ENCODE data around the gene BICDL2. TPM values are rescaled to one million over a fixed set of nuclear protein-coding genes. Genes with fewer than 3 reads are reported as not detected.
"Not testable (repeated sequence)": the region's sequence is repeated elsewhere in the genome, so short reads cannot be mapped to it uniquely, and the experiment has no call there.

The BICDL2 gene
- total and polyA plus RNA-seq, 2 donors (not counting 3 experiments of a cell fraction or from before 2014, with no cell fraction given) = not detected

GRCh38 chr16:3076577-3076976 is 39.8 kb upstream of the BICDL2 start:
- Histone ChIP-seq H3K27ac (ENCODE audit: insufficient read depth, low read depth, low read length) (no peak overlapping the region), H3K4me3 (replicated peaks in 1 of 3; ENCODE audit: insufficient read depth in 1 of 3, low read depth in 1 of 3, low read length in 3 of 3) (no peak overlapping the region), H3K9me3 (replicated peaks; ENCODE audit: control insufficient read depth, insufficient read depth, low read length) (no peaks in the 10 kb centered on the region), H2AFZ (ENCODE audit: low read depth, low read length) (no peak overlapping the region), H3K4me1 (ENCODE audit: control insufficient read depth, extremely low read depth, insufficient read depth, low read length) (no peaks in the 10 kb centered on the region), H3K27me3 (ENCODE audit: control insufficient read depth in 2 of 2, insufficient read depth in 2 of 2, low read length in 2 of 2) (peaks cover 0 to 2% of the 10 kb centered on the region in 2 experiments), H3K9me1 (replicated peaks; ENCODE audit: control insufficient read depth, extremely low read depth, insufficient read depth, low read length) (no peaks in the 10 kb centered on the region), H4K20me1 (replicated peaks; ENCODE audit: control insufficient read depth, extremely low read depth, insufficient read depth, low read length) (no peaks in the 10 kb centered on the region), H3K4me2 (ENCODE audit: insufficient read depth, low read length) (no peak overlapping the region), H3K36me3 (ENCODE audit: control insufficient read depth in 2 of 2, extremely low read depth in 1 of 2, insufficient read depth in 2 of 2, low read length in 2 of 2) (no peaks in the 10 kb centered on the region), H3K79me2 (ENCODE audit: control insufficient read depth, insufficient read depth, low read length) (no peaks in the 10 kb centered on the region), H3K9ac (replicated peaks; ENCODE audit: extremely low read depth, insufficient read depth, low read length) (no peak overlapping the region)
- BruUV-seq (replicated peaks) = no TSS peak
- dilution Hi-C loops (cut with MboI; ENCODE audit: extremely low pct_ligation_motif_present, low sequenced_read_pairs) = no loop called here
- CTCF ChIA-PET = interaction anchor here (1.0 to 2.1 kb wide), 3 partner anchors 17 to 45 kb away, joined by 3 to 7 read pairs (median 5); no protein-coding TSS in a partner anchor
- DNase-seq (ENCODE audit: low read depth, low spot score) (no peak), FAIRE-seq (no peak)
- POLR2A ChIA-PET = no interaction called here
- TF ChIP-seq GATA2 (IDR thresholded peaks at IDR 0.05; ENCODE audit: insufficient read depth, insufficient read length, low read depth, low read length) (no peak), POLR2A (IDR thresholded peaks at IDR 0.05; ENCODE audit: low read depth, low read length) (no peak), FOS (IDR thresholded peaks at IDR 0.05; ENCODE audit: borderline replicate concordance, insufficient read depth, low read length) (no peak), CTCF (IDR thresholded peaks at IDR 0.05; ENCODE audit: extremely low read depth in 1 of 2, insufficient read depth in 1 of 2, low read depth in 1 of 2, low read length in 2 of 2) (no peak), JUN (IDR thresholded peaks at IDR 0.05; ENCODE audit: borderline replicate concordance, insufficient read depth, insufficient read length, low read depth) (no peak), MYC (IDR thresholded peaks at IDR 0.05; ENCODE audit: low read depth, low read length) (no peak), POLR2AphosphoS5 (IDR thresholded peaks at IDR 0.05; ENCODE audit: insufficient read depth, low read depth, low read length) (no peak), EZH2 (IDR thresholded peaks at IDR 0.05; ENCODE audit: borderline replicate concordance, low read depth, low read length, severe bottlenecking) (no peak), MAX (IDR thresholded peaks at IDR 0.05; ENCODE audit: insufficient read depth, insufficient read length) (no peak)
- intact Hi-C loops (cut with micrococcal nuclease) = no loop called here

GRCh38 chr16:3075946-3076345 is 39.2 kb upstream of the BICDL2 start:
- H3K27me3 ChIP-seq (ENCODE audit: control insufficient read depth in 2 of 2, insufficient read depth in 2 of 2, low read length in 2 of 2); H3K36me3 ChIP-seq (ENCODE audit: control insufficient read depth in 2 of 2, extremely low read depth in 1 of 2, insufficient read depth in 2 of 2, low read length in 2 of 2); FAIRE-seq; H3K9me1 ChIP-seq (replicated peaks; ENCODE audit: control insufficient read depth, extremely low read depth, insufficient read depth, low read length); DNase-seq (ENCODE audit: low read depth, low spot score); H3K9me3 ChIP-seq (replicated peaks; ENCODE audit: control insufficient read depth, insufficient read depth, low read length); H3K9ac ChIP-seq (replicated peaks; ENCODE audit: extremely low read depth, insufficient read depth, low read length); H4K20me1 ChIP-seq (replicated peaks; ENCODE audit: control insufficient read depth, extremely low read depth, insufficient read depth, low read length); H3K4me3 ChIP-seq (replicated peaks in 1 of 3; ENCODE audit: insufficient read depth in 1 of 3, low read depth in 1 of 3, low read length in 3 of 3); H3K4me1 ChIP-seq (ENCODE audit: control insufficient read depth, extremely low read depth, insufficient read depth, low read length); H3K4me2 ChIP-seq (ENCODE audit: insufficient read depth, low read length); dilution Hi-C loops (cut with MboI; ENCODE audit: extremely low pct_ligation_motif_present, low sequenced_read_pairs); POLR2A ChIA-PET; H2AFZ ChIP-seq (ENCODE audit: low read depth, low read length); intact Hi-C loops (cut with micrococcal nuclease); BruUV-seq (replicated peaks); H3K79me2 ChIP-seq (ENCODE audit: control insufficient read depth, insufficient read depth, low read length); H3K27ac ChIP-seq (ENCODE audit: insufficient read depth, low read depth, low read length): not testable (repeated sequence)
- CTCF ChIA-PET = interaction anchor here (1.0 kb wide), 2 partner anchors 17 to 44 kb away, joined by 3 to 5 read pairs; no protein-coding TSS in a partner anchor
